ENCODE data around the gene RAB11B.

- no peak for TF ChIP-seq CTCF (conservative IDR thresholded peaks at IDR 0.05)
- TF ChIP-seq ZFX (IDR thresholded peaks at IDR 0.05), result no peak
Observed at GRCh38 chr19:8358948-8359347, 31.2 kb upstream of the RAB11B start.
